Right atrium auricular region (tissue), 2 donors: ENCODE measurements around the gene RSL24D1. TPM values are rescaled to one million over a fixed set of nuclear protein-coding genes. Genes with fewer than 3 reads are reported as not detected.

Experiments
- DNase-seq: peaks from one replicate; pipeline ENCODE4 v3.0.0-alpha.2; 2019; ENCODE audit warnings: low spot score
- H3K27ac ChIP-seq, 2 donors: fragments of 200-600 bp; sonication (generic); 1 replicate in 1 of 2; 2 replicates in 1 of 2; pipeline ENCODE4 v1.5.1; 2016 to 2019
- H3K27me3 ChIP-seq, 2 donors: fragments of 200-600 bp; sonication (generic); one replicate each; pipeline versions ENCODE4 v1.5.1 to v1.6.0; 2017 to 2019
- H3K36me3 ChIP-seq: fragments of 200-600 bp; sonication (generic); one replicate; pipeline ENCODE4 v1.5.1; 2016
- H3K4me1 ChIP-seq, 2 donors: fragments of 200-600 bp; sonication (generic); one replicate each; pipeline versions ENCODE4 v1.5.1 to v1.6.0; 2017 to 2019
- H3K4me3 ChIP-seq, 2 donors: fragments of 200-600 bp; sonication (generic); 1 replicate in 1 of 2; 2 replicates in 1 of 2; pipeline ENCODE4 v1.5.1; 2017 to 2019; ENCODE audit warnings: mild to moderate bottlenecking in 1 of 2, moderate library complexity in 1 of 2
- H3K9me3 ChIP-seq, 2 donors: fragments of 200-600 bp; sonication (generic); one replicate each; pipeline ENCODE4 v1.5.1; 2019
- total RNA-seq, 2 donors: library from RNA; depleted of rRNA; stranded (reverse); fragments of >200 nt; gene quantifications; one replicate each; pipeline ENCODE4 v1.1.0, GENCODE V29; 2016
- TF ChIP-seq, protein P1 (sequence below), 2 donors: fragments of 200-600 bp; sonication (generic); IDR thresholded peaks; one replicate each; pipeline ENCODE4 v1.5.1; 2019; ENCODE audit warnings: antibody characterized with exemption in 2 of 2

The RSL24D1 gene
- 10 to 100 TPM; 42.6 to 48.2 TPM for total RNA-seq

DNA sequence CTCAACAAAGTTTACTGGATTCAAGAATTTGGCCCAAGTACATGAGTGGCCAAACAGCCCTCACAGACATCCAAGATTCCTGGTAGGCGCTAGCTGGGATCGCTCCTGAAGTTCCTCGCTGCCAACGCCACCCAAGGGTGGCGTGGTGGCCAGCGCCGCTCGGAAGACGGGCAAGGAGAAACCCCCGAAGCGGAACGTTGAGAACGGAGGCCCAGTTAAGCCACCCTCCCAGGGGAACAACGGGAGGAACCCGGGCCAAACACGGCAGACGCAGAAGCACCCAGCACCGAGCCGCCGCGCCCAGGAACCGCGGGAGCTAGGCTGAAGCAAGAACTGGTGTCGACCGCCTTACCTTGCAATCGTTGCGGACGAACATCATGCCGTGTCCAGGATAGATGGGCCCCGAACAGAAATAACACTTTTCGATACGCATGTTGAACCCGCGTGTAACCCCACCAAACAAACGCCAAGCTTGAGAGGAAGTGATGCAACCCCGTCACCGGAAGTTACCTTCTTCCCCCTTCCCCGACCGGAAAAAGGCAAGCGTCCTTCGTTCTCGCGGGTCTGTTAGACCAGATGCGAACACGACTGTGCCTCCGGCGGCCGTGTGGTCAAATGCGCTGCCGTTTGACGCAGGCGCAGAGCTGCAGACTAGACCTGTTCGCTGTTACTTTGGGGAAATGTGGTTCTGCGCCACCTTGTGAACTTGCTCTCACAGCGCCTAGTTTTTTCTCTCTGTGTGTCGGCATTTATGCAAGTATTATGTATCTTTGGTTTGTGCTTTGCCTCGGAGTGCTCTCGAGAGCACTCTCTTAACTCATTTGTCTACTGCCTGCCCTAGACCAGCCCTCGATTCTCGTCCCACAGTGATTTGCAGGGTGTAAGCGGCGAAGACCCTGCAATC, at the start of gene RSL24D1:
Gene RSL24D1 (minus strand): TSS at position 484 of the 904 bp plus-strand sequence. CDS start 51 bp downstream, at position 433.
- peak; percentile 98 for DNase-seq
- H3K27me3 ChIP-seq: no peaks in the 10 kb centered on the region
- no peaks in the 10 kb centered on the region for H3K9me3 ChIP-seq
- TF ChIP-seq, protein P1, sequence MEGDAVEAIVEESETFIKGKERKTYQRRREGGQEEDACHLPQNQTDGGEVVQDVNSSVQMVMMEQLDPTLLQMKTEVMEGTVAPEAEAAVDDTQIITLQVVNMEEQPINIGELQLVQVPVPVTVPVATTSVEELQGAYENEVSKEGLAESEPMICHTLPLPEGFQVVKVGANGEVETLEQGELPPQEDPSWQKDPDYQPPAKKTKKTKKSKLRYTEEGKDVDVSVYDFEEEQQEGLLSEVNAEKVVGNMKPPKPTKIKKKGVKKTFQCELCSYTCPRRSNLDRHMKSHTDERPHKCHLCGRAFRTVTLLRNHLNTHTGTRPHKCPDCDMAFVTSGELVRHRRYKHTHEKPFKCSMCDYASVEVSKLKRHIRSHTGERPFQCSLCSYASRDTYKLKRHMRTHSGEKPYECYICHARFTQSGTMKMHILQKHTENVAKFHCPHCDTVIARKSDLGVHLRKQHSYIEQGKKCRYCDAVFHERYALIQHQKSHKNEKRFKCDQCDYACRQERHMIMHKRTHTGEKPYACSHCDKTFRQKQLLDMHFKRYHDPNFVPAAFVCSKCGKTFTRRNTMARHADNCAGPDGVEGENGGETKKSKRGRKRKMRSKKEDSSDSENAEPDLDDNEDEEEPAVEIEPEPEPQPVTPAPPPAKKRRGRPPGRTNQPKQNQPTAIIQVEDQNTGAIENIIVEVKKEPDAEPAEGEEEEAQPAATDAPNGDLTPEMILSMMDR (IDR thresholded peaks at IDR 0.05): peak in 1 of 2 donors; percentile 53
- peaks cover 7% of the 10 kb centered on the region for H3K36me3 ChIP-seq
- H3K4me3 ChIP-seq: peak within 1 kb of the TSS; percentile 71 to 75
- peaks cover 0 to 35% of the 10 kb centered on the region in 2 donors for H3K4me1 ChIP-seq
- peak within 1 kb of the TSS; percentile 93 for H3K27ac ChIP-seq

DNA sequence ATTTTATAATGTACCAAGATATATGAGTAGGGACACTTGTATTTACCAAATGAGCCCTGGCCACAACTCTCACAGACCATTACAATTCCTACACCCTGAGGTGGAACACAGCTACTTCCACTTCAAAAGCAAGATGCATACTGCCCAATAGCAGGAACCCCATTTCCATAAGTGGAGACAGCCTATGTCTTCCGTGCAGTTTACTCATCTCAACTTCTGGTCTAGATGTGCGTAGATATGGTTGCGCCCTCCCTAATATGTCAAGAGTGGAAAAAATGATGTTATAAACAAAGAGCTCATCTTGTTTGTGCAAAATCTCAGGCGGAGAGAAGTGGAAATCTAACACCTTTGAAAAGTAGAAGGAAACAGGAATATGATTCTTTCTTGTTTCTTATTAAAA, 48.3 kb upstream of the RSL24D1 start:
- H3K27me3 ChIP-seq: no peaks in the 10 kb centered on the region
- H3K36me3 ChIP-seq: no peaks in the 10 kb centered on the region

DNA sequence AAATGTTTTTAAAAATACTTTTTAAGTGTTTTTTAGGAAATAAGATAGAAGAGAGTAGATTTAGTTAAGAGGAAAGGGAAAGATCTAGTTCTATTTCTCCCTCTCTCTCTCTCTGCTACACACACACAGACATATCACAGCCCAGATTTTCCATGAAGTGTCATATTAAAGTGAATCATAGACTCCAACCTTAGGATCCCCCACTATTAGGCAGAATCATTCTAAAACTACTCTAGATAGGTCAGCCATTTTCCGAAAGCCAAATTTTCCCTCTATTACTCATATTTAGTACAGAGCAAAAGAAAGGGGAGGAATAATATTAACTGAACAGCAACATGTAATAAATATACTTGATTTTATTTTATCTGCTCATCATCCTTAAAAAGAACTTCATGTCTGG, 45.1 kb upstream of the RSL24D1 start:
- TF ChIP-seq, protein P1 (IDR thresholded peaks at IDR 0.05): no peak
- no peaks in the 10 kb centered on the region for H3K9me3 ChIP-seq
- H3K4me1 ChIP-seq: no peaks in the 10 kb centered on the region
- H3K27me3 ChIP-seq: no peaks in the 10 kb centered on the region
- no peak overlapping the region for H3K4me3 ChIP-seq
- H3K27ac ChIP-seq: no peak overlapping the region
- DNase-seq: no peak
- no peaks in the 10 kb centered on the region for H3K36me3 ChIP-seq

More for the DNA sequence above, 48.3 kb upstream of the RSL24D1 start:
- H3K27ac ChIP-seq: no peak overlapping the region
- no peak for DNase-seq
- TF ChIP-seq, protein P1 (IDR thresholded peaks at IDR 0.05): no peak
- no peak overlapping the region for H3K4me3 ChIP-seq
- no peaks in the 10 kb centered on the region for H3K9me3 ChIP-seq
- no peaks in the 10 kb centered on the region for H3K4me1 ChIP-seq

DNA sequence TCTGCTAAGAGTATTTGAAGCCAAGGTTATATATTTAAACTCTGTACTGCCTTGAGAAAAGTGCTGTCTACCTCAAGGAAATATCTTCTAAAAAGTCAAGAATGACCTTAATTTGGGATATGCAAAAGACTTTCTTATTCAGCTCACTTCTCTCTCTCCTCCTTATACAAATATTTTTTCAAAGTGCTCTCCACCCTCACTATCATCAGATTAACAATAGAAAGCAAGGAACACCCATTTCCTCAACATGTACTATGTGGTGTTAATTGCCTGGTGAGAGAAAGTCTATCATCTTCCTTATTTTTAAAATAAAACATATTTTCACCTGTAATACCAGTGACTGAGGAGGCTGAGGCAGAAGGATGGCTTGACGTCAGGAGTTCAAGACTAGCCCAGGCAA, 44.4 kb upstream of the RSL24D1 start:
- no peak overlapping the region for H3K4me3 ChIP-seq
- no peak overlapping the region for H3K27ac ChIP-seq
- no peak for DNase-seq
- no peaks in the 10 kb centered on the region for H3K36me3 ChIP-seq
- no peaks in the 10 kb centered on the region for H3K9me3 ChIP-seq
- TF ChIP-seq, protein P1 (IDR thresholded peaks at IDR 0.05): no peak
- H3K27me3 ChIP-seq: no peaks in the 10 kb centered on the region
- H3K4me1 ChIP-seq: no peaks in the 10 kb centered on the region

DNA sequence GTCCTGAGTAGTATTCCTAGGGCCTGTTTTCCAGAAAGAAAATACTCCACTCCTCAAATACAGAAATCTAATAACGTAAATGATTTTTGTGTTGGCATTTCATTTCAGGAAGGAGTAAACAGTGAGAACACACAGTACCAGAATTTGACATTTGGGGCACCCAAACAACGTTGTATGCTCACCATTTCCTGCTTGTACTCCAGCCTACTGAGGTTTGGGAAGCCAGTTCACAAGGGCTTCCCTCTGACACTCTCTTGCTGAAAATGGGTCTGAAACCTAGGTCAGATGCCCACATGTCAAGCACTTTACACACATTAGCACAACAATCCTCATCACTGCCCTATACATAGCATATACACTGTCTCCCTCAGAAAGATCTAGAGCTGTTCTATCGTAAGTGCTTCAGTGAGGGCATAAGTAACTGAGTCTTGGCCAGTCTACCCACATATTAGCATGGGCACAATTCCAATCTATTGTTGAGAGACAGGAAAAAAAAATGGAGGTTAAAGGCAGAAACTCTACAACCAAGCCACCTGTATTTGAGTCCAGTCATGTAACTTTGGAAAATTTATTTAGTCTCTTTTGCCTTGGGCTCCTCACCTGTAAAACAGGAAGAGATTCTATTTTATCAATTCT, 43.5 kb upstream of the RSL24D1 start:
- Histone ChIP-seq H3K4me3 (no peak overlapping the region), H3K4me1 (no peaks in the 10 kb centered on the region), H3K27ac (no peak overlapping the region), H3K36me3 (no peaks in the 10 kb centered on the region), H3K9me3 (no peaks in the 10 kb centered on the region), H3K27me3 (no peaks in the 10 kb centered on the region)
- no peak for DNase-seq
- TF ChIP-seq, protein P1 (IDR thresholded peaks at IDR 0.05): no peak
